HUDEP-2 (cell line): ENCODE measurements around the gene CANX.
"Not testable (repeated sequence)": the region's sequence is repeated elsewhere in the genome, so short reads cannot be mapped to it uniquely, and the experiment has no call there.

Experiments used
- DNase-seq, 76 experiments: peaks; one replicate each; lab custom pipeline; 2025; ENCODE audit not compliant: unreplicated experiment in 76 of 76; lab: John Stamatoyannopoulos, UW

CANX gene

GRCh38 chr5:179697993-179698934 is 503 bp upstream of the CANX start:
- peak; percentile 60 to 99 (median 98) for DNase-seq

GRCh38 chr5:179699616-179700237 is 960 bp downstream of the CANX start:
- DNase-seq = peak in 27 of 76 experiments; percentile 4 to 61 (median 23)

GRCh38 chr5:179700401-179700918 is 1.7 kb downstream of the CANX start:
- peak in 31 of 76 experiments; percentile 1 to 54 (median 26) for DNase-seq

GRCh38 chr5:179716286-179716685 is 17.5 kb downstream of the CANX start:
- peak in 26 of 76 experiments; percentile 1 to 67 (median 30) for DNase-seq

GRCh38 chr5:179720222-179720621 is 21.5 kb downstream of the CANX start:
- DNase-seq = no peak

GRCh38 chr5:179724163-179724562 is 25.4 kb downstream of the CANX start:
- DNase-seq = no peak

GRCh38 chr5:179727106-179727505 is 28.3 kb downstream of the CANX start:
- no peak for DNase-seq

GRCh38 chr5:179729303-179729702 is 30.5 kb downstream of the CANX start:
- DNase-seq = no peak

GRCh38 chr5:179729727-179730126 is 31.0 kb downstream of the CANX start:
- no peak for DNase-seq

GRCh38 chr5:179730356-179730755 is 31.6 kb downstream of the CANX start:
- no peak for DNase-seq

GRCh38 chr5:179730852-179731251 is 32.1 kb downstream of the CANX start:
- DNase-seq = peak in 2 of 76 experiments; percentile 5 to 22

- peak in 1 of 76 experiments; percentile 46 for DNase-seq
Observed at GRCh38 chr5:179731791-179732411, 33.1 kb downstream of the CANX start.

GRCh38 chr5:179732412-179732917 is 33.7 kb downstream of the CANX start, which contains the start of gene MAML1:
Gene MAML1 (plus strand): TSS chr5:179732822. CDS start chr5:179733113, 291 bp downstream.
- DNase-seq = peak; percentile 45 to 100 (median 99)

GRCh38 chr5:179732918-179733771 is 34.4 kb downstream of the CANX start:
- DNase-seq = peak in 22 of 76 experiments; percentile 3 to 58 (median 22)

- DNase-seq = no peak
Observed at GRCh38 chr5:179733772-179734126, 35.0 kb downstream of the CANX start.

- DNase-seq = peak in 4 of 76 experiments; percentile 3 to 9 (median 6)
Observed at GRCh38 chr5:179734536-179735164, 35.9 kb downstream of the CANX start.

GRCh38 chr5:179738742-179739141 is 40.0 kb downstream of the CANX start:
- no peak for DNase-seq

- DNase-seq = not testable (repeated sequence)
Observed at GRCh38 chr5:179744106-179744505, 45.3 kb downstream of the CANX start.

- DNase-seq = no peak
Observed at GRCh38 chr5:179746872-179747271, 48.1 kb downstream of the CANX start.
